NCI-H446 (cell line): ENCODE results near the gene SPECC1.
A peak's percentile ranks its signal among the peaks of the same experiment; 100 is the strongest.

Source experiments
- DNase-seq, 2 experiments: peaks; one replicate each; lab custom pipeline; 2025; lab: John Stamatoyannopoulos, UW

SPECC1 gene

DNA sequence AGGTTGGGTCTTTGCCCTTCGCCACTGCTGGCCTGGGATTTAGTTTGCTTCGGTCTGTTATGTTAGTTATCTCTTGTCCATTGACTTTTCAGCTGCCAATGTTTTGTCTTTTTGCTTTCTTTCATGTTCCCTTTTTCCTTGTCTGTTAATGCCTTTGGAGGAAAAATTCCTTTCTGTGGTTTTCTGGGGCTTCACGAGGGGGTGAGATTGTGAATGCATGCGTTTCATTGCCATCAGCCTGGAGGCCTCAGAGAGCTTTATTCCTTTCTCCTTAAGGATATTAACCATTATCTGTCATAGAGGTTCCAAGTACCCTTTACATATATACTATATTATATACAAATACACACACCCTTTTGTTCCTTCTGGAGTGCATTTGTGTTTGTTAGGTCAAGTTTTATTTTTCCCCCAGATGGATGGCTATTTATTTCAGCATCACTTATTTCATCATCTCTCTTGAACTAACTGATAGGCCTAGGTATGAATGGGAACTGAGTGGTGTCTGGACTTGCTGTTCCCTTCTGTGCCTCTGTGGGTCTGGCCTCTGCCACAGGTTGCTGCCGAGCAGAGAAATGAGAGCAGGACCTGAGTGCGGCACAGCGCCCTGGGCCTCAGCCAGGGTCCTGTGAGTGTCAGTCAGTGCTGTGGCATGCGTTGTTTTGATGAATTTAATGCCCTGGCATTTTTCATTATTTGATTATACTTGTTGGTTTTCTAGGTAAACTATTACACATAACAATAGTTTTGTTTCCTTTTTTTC lies 264.8 kb downstream of the SPECC1 start:
- no peak for DNase-seq

DNA sequence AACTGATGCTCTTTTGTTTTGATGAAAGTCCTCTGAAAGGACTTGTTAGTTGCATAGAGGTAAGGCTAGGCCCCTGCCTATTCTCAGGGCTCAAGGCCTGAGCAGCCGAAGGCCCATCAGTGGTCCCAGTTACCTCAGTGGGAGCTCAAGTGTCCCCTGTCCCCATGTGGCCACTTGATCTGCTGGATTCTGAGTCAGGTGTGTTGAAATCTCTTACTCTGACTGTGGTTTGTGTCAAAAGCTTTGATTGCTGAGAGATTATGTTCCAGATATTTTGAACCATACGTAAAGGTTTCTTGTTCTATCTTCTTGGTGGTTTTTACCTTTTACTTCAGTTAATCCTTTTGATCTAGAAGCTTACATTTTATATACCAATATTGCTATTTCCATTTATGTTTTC lies 266.5 kb downstream of the SPECC1 start:
- DNase-seq, result no peak

GRCh38 chr17:20276421-20276820 lies 267.3 kb downstream of the SPECC1 start:
- DNase-seq, result no peak

DNA sequence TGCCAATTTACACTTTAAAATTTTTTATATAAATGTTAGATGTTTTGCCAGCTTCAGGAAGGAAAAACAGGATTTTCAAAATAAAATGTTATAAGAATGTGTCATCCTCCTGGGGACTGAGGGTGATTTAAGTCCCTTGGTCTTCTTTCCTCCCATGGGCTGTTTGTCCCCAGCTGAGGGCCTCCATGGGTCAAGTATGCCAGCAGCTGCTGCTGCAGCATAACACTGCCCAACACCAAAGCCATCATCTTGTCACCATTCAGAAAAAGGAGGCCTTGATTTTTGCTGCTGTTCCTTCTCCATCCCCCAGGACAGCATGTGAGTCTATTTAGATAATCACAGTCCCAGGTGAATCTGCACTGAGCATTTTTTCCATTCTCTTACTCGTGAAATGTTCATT lies 269.6 kb downstream of the SPECC1 start:
- no peak for DNase-seq

GRCh38 chr17:20279631-20280030 lies 270.5 kb downstream of the SPECC1 start:
- peak in 1 of 2 experiments; percentile 37 for DNase-seq

- no peak for DNase-seq
Measured at GRCh38 chr17:20280051-20280450, 270.9 kb downstream of the SPECC1 start.

GRCh38 chr17:20280851-20281250 lies 271.7 kb downstream of the SPECC1 start:
- no peak for DNase-seq

DNA sequence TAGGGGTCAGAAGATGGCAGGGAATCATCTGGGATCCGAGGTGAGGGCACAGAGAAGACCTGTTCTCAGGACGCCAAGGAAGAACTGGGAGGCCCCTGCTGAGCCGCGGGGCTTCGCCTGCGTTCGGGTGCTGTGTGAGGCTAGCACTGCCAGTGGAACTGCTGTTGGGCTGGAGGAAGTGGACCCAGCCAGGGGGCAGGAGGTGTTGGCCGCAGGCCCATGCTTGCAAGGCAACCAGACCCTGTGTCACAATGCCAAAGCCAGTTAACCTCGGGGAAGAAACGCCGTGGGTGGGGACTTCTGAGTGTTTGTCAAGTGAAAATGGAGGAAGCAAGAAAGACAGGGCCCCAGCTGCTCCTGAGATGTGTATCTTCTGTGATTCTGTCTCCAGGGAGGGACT lies 272.7 kb downstream of the SPECC1 start:
- DNase-seq, result peak in 1 of 2 experiments; percentile 28

- no peak for DNase-seq
Measured at GRCh38 chr17:20282526-20283308, 273.6 kb downstream of the SPECC1 start.

GRCh38 chr17:20284022-20284421 lies 274.9 kb downstream of the SPECC1 start:
- DNase-seq, result peak in 1 of 2 experiments; percentile 19

GRCh38 chr17:20284570-20285295 lies 275.6 kb downstream of the SPECC1 start:
- no peak for DNase-seq

DNA sequence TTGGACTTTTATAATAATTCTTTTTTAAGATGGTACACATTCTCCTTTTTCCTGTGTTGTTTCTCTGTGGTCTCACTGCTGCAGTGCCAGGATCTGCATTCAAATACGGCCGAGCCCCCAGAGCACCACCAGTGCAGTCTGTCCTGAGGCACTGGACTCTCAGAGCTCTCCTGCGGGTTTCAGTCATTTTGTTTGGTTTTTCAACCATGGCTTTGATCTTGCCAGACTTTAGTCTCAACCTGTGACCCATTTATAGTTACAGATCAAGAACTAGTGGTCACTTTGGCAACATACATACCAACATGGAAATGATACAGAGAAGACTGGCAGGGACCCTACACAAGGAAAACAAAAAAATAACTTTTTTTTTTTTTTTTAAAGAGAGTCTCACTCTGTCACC lies 280.8 kb downstream of the SPECC1 start:
- DNase-seq, result no peak

DNA sequence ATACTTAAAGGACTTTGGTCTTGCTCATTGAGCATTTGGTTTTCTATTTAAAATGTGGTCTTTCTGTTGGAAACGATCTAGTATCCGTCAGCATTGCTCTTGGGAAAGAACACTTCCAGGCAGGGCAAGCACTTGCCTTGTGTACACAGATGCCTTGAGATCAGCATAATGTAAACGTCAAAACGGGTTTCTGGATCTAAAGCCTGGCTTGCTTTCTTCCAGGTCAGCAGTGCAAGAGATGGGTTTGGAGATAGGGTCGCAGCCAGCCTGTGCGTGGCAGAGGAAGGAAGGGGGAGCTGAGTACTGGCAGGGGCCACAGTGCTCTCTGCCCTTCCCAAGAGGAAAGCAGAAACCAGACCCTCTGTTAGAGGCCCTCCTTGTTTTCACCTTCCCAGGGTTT lies 282.7 kb downstream of the SPECC1 start:
- no peak for DNase-seq

DNA sequence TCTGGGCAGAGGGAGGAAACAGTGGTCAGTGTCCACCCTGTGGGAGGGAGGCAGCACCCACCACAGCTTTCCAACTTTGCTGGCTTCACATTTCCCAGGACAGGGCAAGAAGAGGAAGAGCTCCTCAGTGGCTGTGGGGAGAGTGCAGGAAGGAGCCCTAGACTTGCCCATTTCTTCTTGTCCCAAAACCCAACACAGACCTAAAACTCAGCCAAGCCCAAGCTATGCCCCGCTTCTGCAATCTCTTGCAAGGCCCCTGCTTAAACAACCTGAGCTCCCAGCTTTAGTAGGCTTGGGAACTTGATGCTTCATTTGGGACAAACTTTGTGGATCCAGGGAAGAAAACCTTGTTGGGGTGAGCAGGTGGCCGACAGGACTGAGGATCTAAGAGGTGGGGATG lies 284.3 kb downstream of the SPECC1 start:
- no peak for DNase-seq

GRCh38 chr17:20294120-20294519 lies 285.0 kb downstream of the SPECC1 start:
- no peak for DNase-seq

- no peak for DNase-seq
Measured at GRCh38 chr17:20299013-20299412, 289.9 kb downstream of the SPECC1 start.

- no peak for DNase-seq
Measured at GRCh38 chr17:20300436-20300934, 291.3 kb downstream of the SPECC1 start.

- peak; percentile 4 to 54 for DNase-seq
Measured at GRCh38 chr17:20302246-20302917, 293.2 kb downstream of the SPECC1 start.

DNA sequence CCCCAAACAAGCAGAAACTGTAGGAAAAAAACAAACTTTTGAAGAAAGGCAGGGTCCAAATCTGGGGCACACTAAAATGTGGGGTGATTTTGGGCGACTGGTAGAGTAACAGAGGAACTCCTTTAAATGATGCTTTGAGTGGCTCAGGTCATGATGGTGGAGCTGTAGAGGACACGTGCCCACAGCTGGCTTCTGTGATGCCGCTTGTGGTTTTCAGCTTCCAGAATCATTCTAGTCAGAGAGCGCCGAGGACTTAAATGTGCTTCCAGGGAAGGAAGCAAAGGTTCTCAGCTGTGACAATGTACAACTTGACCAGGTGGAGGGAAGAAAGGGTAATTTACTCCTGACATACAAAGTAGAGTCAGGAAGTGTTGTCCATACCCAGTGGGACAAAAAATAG lies 295.8 kb downstream of the SPECC1 start:
- DNase-seq, result no peak

- no peak for DNase-seq
Measured at GRCh38 chr17:20306924-20307323, 297.8 kb downstream of the SPECC1 start.

GRCh38 chr17:20307326-20307910 lies 298.3 kb downstream of the SPECC1 start:
- DNase-seq, result no peak

DNA sequence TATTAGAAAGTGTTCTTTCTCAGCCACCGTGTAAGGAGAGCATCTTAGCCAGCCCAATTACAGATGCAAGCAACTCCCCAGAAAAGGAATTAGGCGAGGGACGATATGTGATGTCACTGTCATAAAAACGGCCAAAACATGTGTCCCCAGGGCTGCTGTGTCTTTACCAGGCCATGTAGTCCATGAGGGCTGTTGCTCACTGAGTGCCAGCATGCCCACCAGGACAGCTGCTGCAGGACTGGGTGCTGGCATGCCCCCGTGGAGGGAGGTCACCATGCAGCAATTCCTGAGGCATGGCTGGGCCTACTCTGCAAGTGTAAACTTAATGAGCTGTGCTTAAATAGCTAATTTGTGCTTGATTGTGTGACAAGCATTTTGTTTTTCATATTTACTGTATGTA lies 301.3 kb downstream of the SPECC1 start:
- no peak for DNase-seq
